K562 (cell line): ENCODE data around the gene GRIN2A. TPM values are rescaled to one million over a fixed set of nuclear protein-coding genes. Genes with fewer than 3 reads are reported as not detected.

Experiments used
- ATAC-seq: fragments of 200-7000 bp; cut with Tn5 transposase; 3 replicates; pipeline ENCODE4 v1.9.1; 2020; ENCODE audit warnings: moderate library complexity
- BruUV-seq: library from RNA; stranded (reverse); fragments of 400-500 nt; replicated peaks from 2 replicates; lab custom pipeline; 2021; lab: Mats Ljungman, UMichigan
- CTCF ChIA-PET: fragments of 300-600 bp; formaldehyde crosslinking; extraction: SDS; loops from one replicate; lab custom pipeline; 2021; ENCODE audit warnings: low intra/inter-chr PET ratio; lab: Yijun Ruan, JAX
- POLR2A ChIA-PET: fragments of 300-600, 350-650 bp; sonication (Branson Sonifier 250); formaldehyde crosslinking; extraction: SDS; loops from one replicate; lab custom pipeline; 2021; ENCODE audit warnings: antibody characterized with exemption, inconsistent platforms; lab: Yijun Ruan, JAX
- DNase-seq, 4 experiments: peaks; one replicate each; pipeline versions ENCODE4 v3.0.0 to v3.0.0-alpha.2; 2011 to 2018; ENCODE audit warnings: low spot score in 3 of 4, mixed read lengths in 3 of 4; ENCODE audit errors: extremely low read depth in 1 of 4
- FAIRE-seq: peaks from 2 replicates; lab custom pipeline; 2011; peaks lifted over from hg19 to GRCh38; lab: Jason Lieb, UNC
- H2AFZ ChIP-seq: 2 replicates; pipeline ENCODE4 v1.6.0; 2011; ENCODE audit warnings: low read depth, low read length, control low read depth, inconsistent platforms
- H3K27ac ChIP-seq: fragments of 200-600 bp; 3 replicates; pipeline ENCODE4 v1.8.0; 2011; ENCODE audit warnings: low read depth, mild to moderate bottlenecking, control low read depth, inconsistent platforms, low read length, moderate library complexity, mixed read lengths; ENCODE audit errors: extremely low read depth
- H3K27me3 ChIP-seq, 2 experiments: fragments of 300-600 bp in 1 of 2; 2 replicates in 1 of 2; 3 replicates in 1 of 2; pipeline versions ENCODE4 v1.6.0 to v1.8.0; 2011; ENCODE audit warnings: inconsistent platforms in 2 of 2, low read length in 2 of 2, mild to moderate bottlenecking in 1 of 2, mixed read lengths in 1 of 2, moderate library complexity in 1 of 2; ENCODE audit not compliant: control insufficient read depth in 2 of 2, insufficient read depth in 2 of 2
- H3K36me3 ChIP-seq: fragments of 300-600 bp; 3 replicates; pipeline ENCODE4 v1.8.0; 2011; ENCODE audit warnings: mild to moderate bottlenecking, low read length, inconsistent platforms; ENCODE audit not compliant: control insufficient read depth, insufficient read depth
- H3K4me1 ChIP-seq, 2 experiments: fragments of 200-600 bp in 1 of 2; replicated peaks in 1 of 2; 2 replicates in 1 of 2; 3 replicates in 1 of 2; pipeline versions ENCODE4 v1.5.1 to v1.8.0; 2011; ENCODE audit warnings: inconsistent platforms in 2 of 2, low read length in 2 of 2, mild to moderate bottlenecking in 1 of 2, mixed read lengths in 1 of 2, moderate library complexity in 1 of 2; ENCODE audit not compliant: control insufficient read depth in 2 of 2, insufficient read depth in 2 of 2
- H3K4me2 ChIP-seq: 2 replicates; pipeline ENCODE4 v1.6.1; 2011; ENCODE audit warnings: low read length, control low read depth, inconsistent platforms, mixed read lengths; ENCODE audit not compliant: insufficient read depth
- H3K4me3 ChIP-seq: fragments of 200-600 bp; sonication (generic), shearing (Covaris generic); 2 replicates; pipeline ENCODE4 v1.5.1; 2016; ENCODE audit warnings: control low read depth, inconsistent platforms
- H3K79me2 ChIP-seq: fragments of 200-600 bp; 3 replicates; pipeline ENCODE4 v1.8.0; 2011; ENCODE audit warnings: low read length, inconsistent platforms; ENCODE audit not compliant: control insufficient read depth, insufficient read depth
- H3K9ac ChIP-seq, 2 experiments: 2 replicates each; pipeline versions ENCODE4 v1.6.0 to v1.6.1; 2011; ENCODE audit warnings: low read depth in 2 of 2, low read length in 2 of 2, control low read depth in 1 of 2, inconsistent platforms in 1 of 2, mild to moderate bottlenecking in 1 of 2, mixed read lengths in 1 of 2; ENCODE audit not compliant: insufficient read depth in 1 of 2
- H3K9me1 ChIP-seq: one replicate; pipeline ENCODE4 v1.6.0; 2011; ENCODE audit warnings: inconsistent platforms, mild to moderate bottlenecking, low read length, moderate library complexity; ENCODE audit not compliant: control insufficient read depth, insufficient read depth
- H3K9me3 ChIP-seq: replicated peaks from 2 replicates; pipeline ENCODE4 v1.5.1; 2011; ENCODE audit warnings: low read depth, low read length, inconsistent platforms; ENCODE audit not compliant: control insufficient read depth, insufficient read depth
- H4K20me1 ChIP-seq: replicated peaks from 2 replicates; pipeline ENCODE4 v1.6.1; 2011; ENCODE audit warnings: low read length, inconsistent platforms, mixed read lengths; ENCODE audit not compliant: control insufficient read depth, insufficient read depth
- HEY1 ChIP-seq: fragments of 250-450 bp; sonication (Bioruptor Pico); IDR thresholded peaks from 2 replicates; pipeline ENCODE4 v1.5.0; 2020; ENCODE audit warnings: mild to moderate bottlenecking, moderate library complexity, borderline replicate concordance
- MBD2 ChIP-seq: sonication (generic); IDR thresholded peaks from 2 replicates; pipeline ENCODE4 v1.6.1; 2016; ENCODE audit warnings: low read depth, borderline replicate concordance
- NEUROD1 ChIP-seq: fragments of 150-350 bp; IDR thresholded peaks from 2 replicates; pipeline ENCODE4 v1.6.1; 2014; ENCODE audit warnings: borderline replicate concordance, low read length, low read depth; ENCODE audit not compliant: partially characterized antibody
- PTRF ChIP-seq: fragments of 450-650 bp; IDR thresholded peaks from 2 replicates; pipeline ENCODE4 v1.6.1; 2016; ENCODE audit warnings: mild to moderate bottlenecking, missing genetic modification characterization, missing compliant biosample characterization
- SRSF9 ChIP-seq: fragments of 200-400 bp; formaldehyde crosslinking; IDR thresholded peaks from 2 replicates; pipeline ENCODE4 v1.6.1; 2017; ENCODE audit warnings: low read depth, low read length, borderline replicate concordance
- TRIM28 ChIP-seq: fragments of 450-650 bp; IDR thresholded peaks from 2 replicates; pipeline ENCODE4 v1.6.1; 2017
- YY1 ChIP-seq, 3 experiments: IDR thresholded peaks; 2 replicates each; pipeline ENCODE4 v1.6.1; 2011; ENCODE audit warnings: low read length in 2 of 3, mild to moderate bottlenecking in 2 of 3, moderate library complexity in 2 of 3, borderline replicate concordance in 1 of 3, control low read depth in 1 of 3, low read depth in 1 of 3; ENCODE audit not compliant: insufficient read depth in 3 of 3, insufficient replicate concordance in 2 of 3, control insufficient read depth in 1 of 3, insufficient read length in 1 of 3; ENCODE audit errors: extremely low read depth in 1 of 3
- ZKSCAN3 ChIP-seq: fragments of 250-450 bp; sonication (Bioruptor Pico); IDR thresholded peaks from 2 replicates; pipeline ENCODE4 v1.4.0; 2020
- WGBS: fragments of 100-300 bp; shearing (Covaris generic); methylation state at CpG from one replicate; pipeline ENCODE4 v1.1.6; 2016; ENCODE audit warnings: low coverage, mixed read lengths; ENCODE audit not compliant: insufficient coverage; ENCODE audit errors: missing lambda C conversion rate; 5-methylcytosine and 5-hydroxymethylcytosine counted together
- in situ Hi-C: fragments of 300-500 bp; cut with MboI; formaldehyde crosslinking; loops from 4 replicates; pipeline ENCODE4 v1.15.0; 2018; ENCODE audit warnings: inconsistent platforms, mixed read lengths
- intact Hi-C: fragments of 100-400 bp; cut with micrococcal nuclease; formaldehyde crosslinking; loops from 2 replicates; pipeline ENCODE4 v1.14.2; 2022
- polyA plus RNA-seq, 8 experiments: library from polyadenylated mRNA; depleted of rRNA in 4 of 8; stranded (reverse) in 5 of 8; unstranded in 3 of 8; fragments of >200 nt; fragmentation: Nextera tagmentation in 2 of 8; fragmentation: Illumina TruSeq in 1 of 8; extraction: Ambion mirVana in 2 of 8; extraction: Trizol in 1 of 8; gene quantifications; 2 replicates each; pipeline versions ENCODE4 v1.2.1 to v1.2.3, GENCODE V29; 2011 to 2014; ENCODE audit warnings: inconsistent platforms in 1 of 8, missing spikeins in 1 of 8
- total RNA-seq, 7 experiments: library from RNA; depleted of rRNA in 6 of 7; stranded (reverse); fragments of >200 nt in 6 of 7; fragmentation: Illumina TruSeq in 2 of 7; extraction: Trizol in 2 of 7; gene quantifications; 2 replicates each; pipeline versions ENCODE4 v1.2.1 to v1.2.3, GENCODE V29; 2011 to 2021; ENCODE audit warnings: low replicate concordance in 1 of 7
- TF ChIP-seq, protein P1 (sequence below): fragments of 200-800 bp; sonication (Bioruptor generic); IDR thresholded peaks from 2 replicates; pipeline ENCODE4 v1.6.1; 2016; ENCODE audit warnings: missing genetic modification characterization, missing compliant biosample characterization

Gene GRIN2A
- total and polyA plus RNA-seq, 9 of the 15 experiments (the other 6 are each of a cell fraction or from before 2014, with no cell fraction given): not detected

GRCh38 chr16:9827062-9827752 lies 355.0 kb downstream of the GRIN2A start:
- Histone ChIP-seq H3K4me3 (no peak overlapping the region), H3K27ac (no peak overlapping the region), H4K20me1 (no peaks in the 10 kb centered on the region), H3K9ac (no peak overlapping the region), H2AFZ (no peak overlapping the region), H3K4me2 (no peak overlapping the region), H3K4me1 (no peaks in the 10 kb centered on the region), H3K79me2 (no peaks in the 10 kb centered on the region), H3K9me3 (no peaks in the 10 kb centered on the region), H3K9me1 (no peaks in the 10 kb centered on the region), H3K36me3 (no peaks in the 10 kb centered on the region), H3K27me3 (no peaks in the 10 kb centered on the region; a peak in 1 of 5 replicates)
- CTCF ChIA-PET: no interaction called here
- ATAC-seq (no peak), DNase-seq (no peak), FAIRE-seq (no peak)
- intact Hi-C loops (no loop called here), in situ Hi-C loops (no loop called here)
- BruUV-seq: no TSS peak
- TF ChIP-seq YY1 (IDR thresholded peaks at IDR 0.05; ENCODE audit: borderline replicate concordance in 1 of 3, control insufficient read depth in 1 of 3, extremely low read depth in 1 of 3, insufficient read depth in 3 of 3, insufficient read length in 1 of 3, insufficient replicate concordance in 2 of 3, low read depth in 1 of 3, low read length in 2 of 3) (no peak), HEY1 (CRISPR knock-in tag) (no peak), PTRF (tag) (no peak), NEUROD1 (no peak), TRIM28 (no peak), SRSF9 (no peak), ZKSCAN3 (CRISPR knock-in tag) (no peak), MBD2 (no peak)
- TF ChIP-seq, protein P1, sequence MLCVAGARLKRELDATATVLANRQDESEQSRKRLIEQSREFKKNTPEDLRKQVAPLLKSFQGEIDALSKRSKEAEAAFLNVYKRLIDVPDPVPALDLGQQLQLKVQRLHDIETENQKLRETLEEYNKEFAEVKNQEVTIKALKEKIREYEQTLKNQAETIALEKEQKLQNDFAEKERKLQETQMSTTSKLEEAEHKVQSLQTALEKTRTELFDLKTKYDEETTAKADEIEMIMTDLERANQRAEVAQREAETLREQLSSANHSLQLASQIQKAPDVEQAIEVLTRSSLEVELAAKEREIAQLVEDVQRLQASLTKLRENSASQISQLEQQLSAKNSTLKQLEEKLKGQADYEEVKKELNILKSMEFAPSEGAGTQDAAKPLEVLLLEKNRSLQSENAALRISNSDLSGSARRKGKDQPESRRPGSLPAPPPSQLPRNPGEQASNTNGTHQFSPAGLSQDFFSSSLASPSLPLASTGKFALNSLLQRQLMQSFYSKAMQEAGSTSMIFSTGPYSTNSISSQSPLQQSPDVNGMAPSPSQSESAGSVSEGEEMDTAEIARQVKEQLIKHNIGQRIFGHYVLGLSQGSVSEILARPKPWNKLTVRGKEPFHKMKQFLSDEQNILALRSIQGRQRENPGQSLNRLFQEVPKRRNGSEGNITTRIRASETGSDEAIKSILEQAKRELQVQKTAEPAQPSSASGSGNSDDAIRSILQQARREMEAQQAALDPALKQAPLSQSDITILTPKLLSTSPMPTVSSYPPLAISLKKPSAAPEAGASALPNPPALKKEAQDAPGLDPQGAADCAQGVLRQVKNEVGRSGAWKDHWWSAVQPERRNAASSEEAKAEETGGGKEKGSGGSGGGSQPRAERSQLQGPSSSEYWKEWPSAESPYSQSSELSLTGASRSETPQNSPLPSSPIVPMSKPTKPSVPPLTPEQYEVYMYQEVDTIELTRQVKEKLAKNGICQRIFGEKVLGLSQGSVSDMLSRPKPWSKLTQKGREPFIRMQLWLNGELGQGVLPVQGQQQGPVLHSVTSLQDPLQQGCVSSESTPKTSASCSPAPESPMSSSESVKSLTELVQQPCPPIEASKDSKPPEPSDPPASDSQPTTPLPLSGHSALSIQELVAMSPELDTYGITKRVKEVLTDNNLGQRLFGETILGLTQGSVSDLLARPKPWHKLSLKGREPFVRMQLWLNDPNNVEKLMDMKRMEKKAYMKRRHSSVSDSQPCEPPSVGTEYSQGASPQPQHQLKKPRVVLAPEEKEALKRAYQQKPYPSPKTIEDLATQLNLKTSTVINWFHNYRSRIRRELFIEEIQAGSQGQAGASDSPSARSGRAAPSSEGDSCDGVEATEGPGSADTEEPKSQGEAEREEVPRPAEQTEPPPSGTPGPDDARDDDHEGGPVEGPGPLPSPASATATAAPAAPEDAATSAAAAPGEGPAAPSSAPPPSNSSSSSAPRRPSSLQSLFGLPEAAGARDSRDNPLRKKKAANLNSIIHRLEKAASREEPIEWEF (CRISPR knock-in tag): no peak
- WGBS: 2% methylated on average over 9 of the region's 9 CpGs
- POLR2A ChIA-PET: no interaction called here
